ENCODE results near the gene SCFD2.

DNA sequence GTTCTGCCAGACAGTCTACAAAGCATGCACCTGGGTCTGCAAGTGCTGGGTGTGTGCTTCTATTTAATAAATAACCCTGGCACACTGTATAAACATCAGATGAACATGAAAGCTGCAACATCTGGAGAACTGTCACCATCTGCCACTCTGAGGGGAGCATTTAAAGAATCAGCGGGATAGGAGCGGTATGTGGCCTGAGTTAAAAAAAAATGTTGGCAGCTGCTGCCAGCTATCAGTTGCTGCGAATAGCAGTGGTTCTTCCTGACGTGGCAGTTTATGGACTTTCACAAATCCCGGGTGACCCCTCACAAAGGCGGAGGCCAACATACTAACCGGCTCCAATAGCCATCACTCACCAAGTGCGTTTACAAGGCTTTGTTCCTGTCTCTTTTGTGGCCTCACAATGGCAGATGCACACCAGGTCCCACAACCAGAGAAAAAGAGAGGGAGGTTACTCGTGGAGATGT, 408.6 kb downstream of the SCFD2 start:
- TF ChIP-seq, protein P1, sequence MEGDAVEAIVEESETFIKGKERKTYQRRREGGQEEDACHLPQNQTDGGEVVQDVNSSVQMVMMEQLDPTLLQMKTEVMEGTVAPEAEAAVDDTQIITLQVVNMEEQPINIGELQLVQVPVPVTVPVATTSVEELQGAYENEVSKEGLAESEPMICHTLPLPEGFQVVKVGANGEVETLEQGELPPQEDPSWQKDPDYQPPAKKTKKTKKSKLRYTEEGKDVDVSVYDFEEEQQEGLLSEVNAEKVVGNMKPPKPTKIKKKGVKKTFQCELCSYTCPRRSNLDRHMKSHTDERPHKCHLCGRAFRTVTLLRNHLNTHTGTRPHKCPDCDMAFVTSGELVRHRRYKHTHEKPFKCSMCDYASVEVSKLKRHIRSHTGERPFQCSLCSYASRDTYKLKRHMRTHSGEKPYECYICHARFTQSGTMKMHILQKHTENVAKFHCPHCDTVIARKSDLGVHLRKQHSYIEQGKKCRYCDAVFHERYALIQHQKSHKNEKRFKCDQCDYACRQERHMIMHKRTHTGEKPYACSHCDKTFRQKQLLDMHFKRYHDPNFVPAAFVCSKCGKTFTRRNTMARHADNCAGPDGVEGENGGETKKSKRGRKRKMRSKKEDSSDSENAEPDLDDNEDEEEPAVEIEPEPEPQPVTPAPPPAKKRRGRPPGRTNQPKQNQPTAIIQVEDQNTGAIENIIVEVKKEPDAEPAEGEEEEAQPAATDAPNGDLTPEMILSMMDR (IDR thresholded peaks at IDR 0.05): no peak
- TF ChIP-seq EP300 (IDR thresholded peaks at IDR 0.05) (no peak), POLR2A (IDR thresholded peaks at IDR 0.05) (no peak)

Measured in ovary (tissue), 3 donors.